Lower leg skin (tissue), 4 donors: Measurements from ENCODE around the gene GNB2. TPM values are rescaled to one million over a fixed set of nuclear protein-coding genes. Genes with fewer than 3 reads are reported as not detected.

ENCODE experiments used
- DNase-seq, 2 donors: peaks; one replicate each; pipeline ENCODE4 v3.0.0-alpha.2; 2019; ENCODE audit warnings: low spot score in 2 of 2
- H3K4me3 ChIP-seq: fragments of 200-600 bp; sonication (generic); 2 replicates; pipeline ENCODE4 v1.5.1; 2017; ENCODE audit warnings: mild to moderate bottlenecking, low read depth; ENCODE audit not compliant: poor library complexity, severe bottlenecking
- POLR2A ChIP-seq, 2 donors: fragments of 450-650 bp; IDR thresholded peaks; one replicate each; pipeline ENCODE4 v1.6.1; 2016 to 2017; ENCODE audit warnings: antibody characterized with exemption in 2 of 2, mild to moderate bottlenecking in 1 of 2, moderate library complexity in 1 of 2
- WGBS, 2 donors: methylation state at CpG; one replicate each; pipeline ENCODE4 v1.1.5; 2018; 5-methylcytosine and 5-hydroxymethylcytosine counted together
- intact Hi-C: fragments of 100-400 bp; cut with DNase I; formaldehyde crosslinking; loops from one replicate; pipeline ENCODE4 v1.15.0; 2023; ENCODE audit warnings: low total_unique reads
- total RNA-seq, 4 donors: library from RNA; depleted of rRNA; stranded (reverse); fragments of >200 nt; gene quantifications; one replicate each; pipeline ENCODE4 v1.1.0, GENCODE V29; 2016
- TF ChIP-seq, protein P1 (sequence below), 3 donors: fragments of 450-650 bp; IDR thresholded peaks; one replicate each; pipeline ENCODE4 v1.5.1; 2016; ENCODE audit warnings: antibody characterized with exemption in 3 of 3, mild to moderate bottlenecking in 3 of 3, moderate library complexity in 2 of 3

The GNB2 gene
- total RNA-seq, 4 donors from 2014 or later = 309 to 439 (median 353) TPM

DNA sequence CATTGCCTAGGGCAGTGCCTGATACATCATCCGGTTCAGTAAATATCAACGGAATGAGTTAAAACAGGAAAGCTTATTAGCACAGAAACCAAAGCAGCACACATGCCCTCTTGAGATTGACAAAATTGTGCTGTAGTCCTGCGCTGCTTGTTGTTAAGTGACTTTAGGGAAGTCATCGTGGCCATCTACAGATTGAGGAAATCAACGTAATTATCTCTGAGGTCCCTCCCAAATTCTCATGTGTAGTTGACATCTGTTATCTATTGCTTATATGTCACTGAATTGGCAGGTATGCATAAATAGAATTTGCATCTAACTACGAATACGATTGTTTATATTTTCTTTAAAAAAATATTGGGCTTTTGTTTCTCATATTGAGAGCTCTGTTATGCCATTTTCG is 3.5 kb upstream of the GNB2 start:
- intact Hi-C loops = loop anchor here (5.0 kb wide), 1 partner anchor 123 kb away; no protein-coding TSS in a partner anchor
- no peak for DNase-seq
- 61 to 65% methylated on average over 8 of the region's 8 CpGs for WGBS, 2 donors
- TF ChIP-seq, protein P1, sequence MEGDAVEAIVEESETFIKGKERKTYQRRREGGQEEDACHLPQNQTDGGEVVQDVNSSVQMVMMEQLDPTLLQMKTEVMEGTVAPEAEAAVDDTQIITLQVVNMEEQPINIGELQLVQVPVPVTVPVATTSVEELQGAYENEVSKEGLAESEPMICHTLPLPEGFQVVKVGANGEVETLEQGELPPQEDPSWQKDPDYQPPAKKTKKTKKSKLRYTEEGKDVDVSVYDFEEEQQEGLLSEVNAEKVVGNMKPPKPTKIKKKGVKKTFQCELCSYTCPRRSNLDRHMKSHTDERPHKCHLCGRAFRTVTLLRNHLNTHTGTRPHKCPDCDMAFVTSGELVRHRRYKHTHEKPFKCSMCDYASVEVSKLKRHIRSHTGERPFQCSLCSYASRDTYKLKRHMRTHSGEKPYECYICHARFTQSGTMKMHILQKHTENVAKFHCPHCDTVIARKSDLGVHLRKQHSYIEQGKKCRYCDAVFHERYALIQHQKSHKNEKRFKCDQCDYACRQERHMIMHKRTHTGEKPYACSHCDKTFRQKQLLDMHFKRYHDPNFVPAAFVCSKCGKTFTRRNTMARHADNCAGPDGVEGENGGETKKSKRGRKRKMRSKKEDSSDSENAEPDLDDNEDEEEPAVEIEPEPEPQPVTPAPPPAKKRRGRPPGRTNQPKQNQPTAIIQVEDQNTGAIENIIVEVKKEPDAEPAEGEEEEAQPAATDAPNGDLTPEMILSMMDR (IDR thresholded peaks at IDR 0.05) = no peak
- TF ChIP-seq POLR2A (IDR thresholded peaks at IDR 0.05) = no peak
- no peak overlapping the region for H3K4me3 ChIP-seq

DNA sequence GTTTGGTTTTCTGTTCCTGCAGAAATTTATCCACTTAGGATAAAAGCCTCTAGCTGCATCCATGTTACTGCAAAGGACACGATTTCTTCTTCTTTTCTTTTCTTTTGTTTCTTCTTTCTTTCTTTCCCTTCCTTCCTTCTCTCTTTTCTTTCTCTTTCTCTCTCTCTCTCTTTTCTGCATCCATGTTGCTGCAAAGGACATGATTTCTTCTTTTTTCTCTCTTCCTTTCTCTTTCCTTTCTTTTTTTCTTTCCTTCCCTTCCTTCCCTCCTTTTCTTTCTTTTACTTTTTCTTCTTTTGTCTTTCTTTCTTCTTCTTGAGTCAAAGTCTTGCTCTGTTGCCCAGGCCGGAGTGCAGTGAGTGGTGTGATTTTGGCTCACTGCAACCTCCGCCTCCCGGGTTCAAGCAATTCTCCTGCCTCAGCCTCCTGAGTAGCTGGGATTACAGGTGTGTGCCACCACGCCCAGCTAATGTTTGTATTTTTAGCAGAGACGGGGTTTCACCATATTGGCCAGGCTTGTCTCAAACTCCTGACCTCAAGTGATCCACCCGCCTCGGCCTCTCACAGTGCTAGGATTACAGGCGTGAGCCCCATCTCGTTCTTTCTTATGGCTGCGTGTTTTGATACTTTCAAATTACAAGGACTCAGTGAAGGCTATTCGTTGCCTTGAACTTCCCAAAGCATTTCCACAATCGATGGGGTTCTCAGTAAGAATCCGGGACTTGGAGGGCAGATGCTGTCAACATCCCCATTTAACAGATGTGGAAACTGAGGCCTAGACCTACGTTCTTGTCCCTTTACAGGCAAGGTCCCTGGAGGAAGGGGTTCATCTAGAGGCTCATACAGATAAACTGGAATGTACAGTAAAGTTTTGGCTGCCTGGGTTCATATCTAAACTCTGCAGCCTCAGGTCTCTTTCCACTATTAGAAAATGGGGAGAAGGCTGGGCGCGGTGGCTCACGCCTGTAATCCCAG is 1.9 kb upstream of the GNB2 start:
- intact Hi-C loops = loop anchor here (5.0 kb wide), 1 partner anchor 124 kb away; no protein-coding TSS in a partner anchor
- TF ChIP-seq, protein P1 (IDR thresholded peaks at IDR 0.05) = no peak
- no peak for TF ChIP-seq POLR2A (IDR thresholded peaks at IDR 0.05)
- DNase-seq = no peak
- no peak overlapping the region for H3K4me3 ChIP-seq
- 93% methylated on average over 18 of the region's 18 CpGs for WGBS, 2 donors

DNA sequence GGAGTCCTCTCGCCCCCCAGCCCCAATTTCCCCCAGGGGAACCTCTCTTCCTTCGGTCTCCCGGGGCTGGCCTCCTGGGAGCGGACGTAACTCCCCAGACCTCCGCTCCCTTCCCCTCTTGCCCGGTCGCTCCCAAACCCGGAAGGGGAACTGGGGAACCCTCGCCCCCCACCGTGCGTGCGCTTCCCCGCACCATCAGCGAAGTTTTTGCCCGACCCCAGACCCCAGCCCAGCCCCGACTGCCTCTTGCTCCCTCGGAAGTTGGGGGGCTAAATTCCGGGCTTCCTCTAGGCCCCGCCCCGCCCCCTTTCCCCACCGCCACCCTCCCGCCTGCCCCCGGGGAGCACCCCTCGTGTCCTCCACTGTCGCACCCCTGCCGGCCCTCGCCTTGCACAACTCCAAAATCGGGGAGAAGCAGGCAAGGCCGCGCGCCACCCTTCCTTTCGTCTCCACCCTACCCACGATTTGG is 436 bp downstream of the GNB2 start:
- peak in 1 of 2 donors; percentile 94 for DNase-seq
- 0% methylated on average over 27 to 34 of the region's 34 CpGs for WGBS, 2 donors
- peak overlapping the region; percentile 86 for H3K4me3 ChIP-seq
- TF ChIP-seq, protein P1 (IDR thresholded peaks at IDR 0.05) = no peak
- no peak for TF ChIP-seq POLR2A (IDR thresholded peaks at IDR 0.05)
- intact Hi-C loops = loop anchor here (5.0 kb wide), 1 partner anchor 127 kb away; no protein-coding TSS in a partner anchor

DNA sequence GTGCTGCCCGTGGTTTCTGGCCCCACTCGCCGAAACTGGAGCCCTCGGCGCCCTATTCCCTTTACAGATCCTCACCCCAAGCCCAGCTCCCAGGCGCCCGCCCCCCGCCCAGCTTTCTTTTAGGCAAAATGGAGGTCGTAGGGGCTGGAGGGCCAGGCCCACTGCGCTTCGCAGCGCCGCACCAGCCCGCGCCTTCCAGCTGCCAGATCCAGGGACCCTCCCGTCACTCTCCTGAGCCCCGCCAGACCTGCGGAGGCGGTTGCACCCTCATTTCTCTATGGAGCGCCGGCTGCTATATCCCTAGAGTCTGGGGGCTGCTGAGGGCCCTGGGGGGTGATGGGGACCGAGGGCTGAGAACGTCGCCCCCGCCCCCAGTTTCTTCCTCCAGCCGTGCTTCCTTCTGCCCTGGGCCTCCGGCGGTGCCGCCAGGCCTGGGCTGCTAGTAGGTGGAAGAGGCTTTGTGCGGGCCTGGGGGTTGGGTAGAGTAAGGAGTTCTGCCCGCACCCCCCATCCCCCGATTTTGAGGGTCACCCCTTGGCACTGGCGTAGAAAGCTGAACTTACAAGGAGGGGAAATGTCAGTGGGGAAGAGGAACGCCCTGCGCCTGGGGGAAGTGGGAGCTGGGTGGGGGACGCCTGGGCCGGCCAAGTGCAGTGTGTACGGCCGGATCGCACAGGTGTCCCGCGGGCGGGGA is 1.0 kb downstream of the GNB2 start:
- intact Hi-C loops = loop anchor here (5.0 kb wide), 1 partner anchor 127 kb away; no protein-coding TSS in a partner anchor
- DNase-seq = peak in 1 of 2 donors; percentile 90
- H3K4me3 ChIP-seq = peak overlapping the region; percentile 86
- WGBS, 2 donors = 0% methylated on average over 31 to 35 of the region's 43 CpGs
- no peak for TF ChIP-seq POLR2A (IDR thresholded peaks at IDR 0.05)
- TF ChIP-seq, protein P1 (IDR thresholded peaks at IDR 0.05) = no peak

DNA sequence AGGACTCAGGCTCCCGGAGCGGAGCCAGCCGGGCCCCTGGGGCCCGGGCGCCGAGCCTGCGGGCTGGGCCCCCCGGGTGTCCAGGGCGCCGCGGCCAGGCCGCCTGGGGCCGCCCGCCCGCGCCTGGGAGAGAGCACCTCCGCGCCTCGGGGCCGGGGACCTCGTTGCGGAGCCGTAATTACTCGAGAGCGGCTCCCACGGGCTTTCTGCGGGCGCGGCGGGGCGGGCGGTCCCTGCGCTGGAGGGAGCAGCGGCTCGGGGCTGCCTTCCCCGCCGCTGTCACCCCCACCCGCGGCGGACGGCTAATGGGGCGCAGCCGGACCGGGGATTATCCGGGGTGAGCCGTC is 1.5 kb downstream of the GNB2 start:
- DNase-seq = no peak
- intact Hi-C loops = no loop called here
- TF ChIP-seq, protein P1 (IDR thresholded peaks at IDR 0.05) = no peak
- no peak for TF ChIP-seq POLR2A (IDR thresholded peaks at IDR 0.05)
- 0% methylated on average over 34 of the region's 46 CpGs; no CpG with 5 or more reads in 1 of the 2 donors for WGBS, 2 donors
- peak overlapping the region; percentile 86 for H3K4me3 ChIP-seq
